LNCaP clone FGC (cell line): ENCODE results near the gene OR2J2.
"Not testable (repeated sequence)": the region's sequence is repeated elsewhere in the genome, so short reads cannot be mapped to it uniquely, and the experiment has no call there.

Source experiments
- DNase-seq: peaks from one replicate; pipeline ENCODE4 v3.0.0-alpha.2; 2011; ENCODE audit warnings: low read depth
- H3K4me3 ChIP-seq: 2 replicates; pipeline ENCODE4 v1.5.1; 2011; ENCODE audit warnings: mild to moderate bottlenecking, low read depth, low read length, control low read depth
- CTCF ChIP-seq: IDR thresholded peaks from 2 replicates; pipeline ENCODE4 v1.5.1; 2012; ENCODE audit warnings: mild to moderate bottlenecking; ENCODE audit not compliant: control insufficient read depth, insufficient read depth; ENCODE audit errors: extremely low read depth

Gene OR2J2

DNA sequence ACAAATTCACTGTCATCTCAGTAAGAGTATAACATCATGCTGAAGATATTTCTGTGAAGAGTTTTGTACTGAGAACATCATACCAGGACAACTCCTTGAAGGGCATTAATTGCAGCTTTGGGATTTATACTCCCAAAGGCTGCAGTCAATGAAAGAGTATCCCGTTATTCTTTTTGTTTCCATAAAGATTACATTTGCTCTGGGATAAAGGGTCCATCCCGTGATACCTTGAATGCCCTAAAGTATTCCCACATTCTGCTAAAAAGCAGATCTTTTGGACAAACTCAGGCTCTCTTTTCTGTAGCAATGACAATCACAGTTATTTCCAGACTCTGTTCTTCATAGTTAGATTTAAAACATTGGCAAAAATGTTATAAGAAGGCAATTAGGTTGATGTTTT is at the start of gene OR2J2:
Gene OR2J2, plus strand, starts transcription at position 301 of the 400 bp plus-strand sequence. CDS start 2,729 bp downstream, outside the sequence.
- not testable (repeated sequence) for DNase-seq, H3K4me3 ChIP-seq

DNA sequence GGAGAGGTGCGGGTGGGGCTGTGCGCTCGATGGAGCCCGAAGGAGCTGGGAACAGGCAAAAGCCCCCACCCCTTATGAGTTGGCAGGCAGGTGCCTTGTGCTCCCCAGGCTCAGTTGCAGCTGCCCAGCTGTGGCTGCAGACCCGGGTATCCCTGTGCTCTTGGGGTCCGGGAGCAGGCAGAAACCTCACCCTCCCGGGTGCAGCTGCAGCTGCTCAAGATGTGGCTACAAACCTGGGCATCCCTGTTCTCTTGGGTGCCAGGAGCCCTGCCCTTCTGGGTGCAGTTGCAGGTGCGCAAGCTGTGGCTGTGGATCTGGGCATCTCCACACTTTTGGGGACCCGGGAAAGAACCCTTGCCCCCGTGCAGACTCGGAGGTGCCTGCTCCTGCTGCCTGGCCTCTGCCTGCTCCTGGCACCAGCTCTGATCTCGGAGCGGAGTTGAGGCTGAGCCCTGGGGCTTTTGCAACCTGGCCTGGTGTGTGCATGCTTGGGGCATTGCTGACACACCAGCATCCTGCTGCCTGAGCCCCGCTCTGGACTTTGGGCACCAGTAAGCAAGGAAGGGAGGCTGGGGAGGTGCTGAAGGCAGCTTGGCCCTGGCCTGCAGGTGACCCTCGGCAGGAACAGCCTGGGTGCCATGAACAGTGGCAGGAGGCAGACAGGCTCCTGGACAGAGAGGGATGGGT is 41.2 kb upstream of the OR2J2 start:
- no peak for TF ChIP-seq CTCF
- no peak overlapping the region for H3K4me3 ChIP-seq
- no peak for DNase-seq

DNA sequence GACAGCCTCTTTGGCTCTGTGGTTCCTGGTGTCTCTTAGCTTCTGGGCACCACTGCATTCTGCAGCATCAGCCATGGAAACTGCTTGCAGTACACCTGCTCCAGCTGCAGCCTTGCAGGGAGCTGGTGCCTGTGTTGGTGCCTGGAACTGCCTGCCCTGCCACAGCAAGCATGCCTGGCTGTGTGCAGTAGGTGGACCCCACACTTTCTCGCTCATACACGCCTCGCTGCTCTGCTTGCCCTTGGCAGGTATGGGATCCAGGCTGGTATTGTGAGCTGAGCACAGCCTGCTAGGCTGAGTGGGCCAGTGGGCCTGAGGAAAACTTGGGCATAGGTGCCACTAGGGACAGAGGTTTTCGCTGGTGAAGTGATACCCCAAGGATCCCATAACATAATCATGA is 40.1 kb upstream of the OR2J2 start:
- TF ChIP-seq CTCF = no peak
- H3K4me3 ChIP-seq = no peak overlapping the region
- DNase-seq = no peak

DNA sequence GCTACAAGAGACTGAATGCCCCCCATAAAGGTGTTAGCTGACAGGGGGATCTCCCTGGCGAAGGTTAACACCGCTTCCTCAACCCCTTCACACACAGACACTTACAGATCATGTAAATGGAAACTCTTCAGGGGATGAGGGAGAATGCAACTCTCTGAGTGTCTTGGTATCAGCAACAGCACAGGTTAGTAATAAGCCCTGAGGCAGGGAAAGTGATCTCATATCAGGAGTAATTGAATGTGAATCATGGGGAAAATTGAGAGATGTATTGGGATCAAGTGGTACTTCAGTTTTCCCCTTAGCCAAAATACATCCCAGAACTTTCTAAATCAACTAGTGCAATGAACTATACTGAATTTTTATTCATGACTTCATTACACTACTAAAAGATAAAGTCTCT is 39.0 kb upstream of the OR2J2 start:
- TF ChIP-seq CTCF = no peak
- DNase-seq = no peak
- H3K4me3 ChIP-seq = no peak overlapping the region

GRCh38 chr6:29137724-29138123 is 33.0 kb upstream of the OR2J2 start:
- H3K4me3 ChIP-seq = no peak overlapping the region
- no peak for TF ChIP-seq CTCF

DNA sequence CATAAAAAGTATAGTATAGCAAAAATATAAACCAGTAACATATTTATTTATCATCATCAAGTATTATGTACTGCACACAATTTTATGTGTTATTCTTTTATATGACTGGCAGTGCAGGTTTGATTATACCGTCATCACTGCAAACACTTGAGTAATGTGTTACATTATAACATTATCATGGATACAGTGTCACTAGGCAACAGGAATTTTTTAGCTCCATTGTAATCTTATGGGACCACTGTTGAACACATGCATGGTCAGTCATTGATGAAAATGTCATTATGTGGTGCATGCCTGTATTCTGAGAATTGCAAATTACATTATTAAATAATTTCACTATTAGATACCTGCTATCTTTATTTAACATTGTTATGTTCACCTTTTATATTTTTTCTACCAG is 29.1 kb upstream of the OR2J2 start:
- no peak overlapping the region for H3K4me3 ChIP-seq
- TF ChIP-seq CTCF = no peak

More at GRCh38 chr6:29137724-29138123, 33.0 kb upstream of the OR2J2 start:
- no peak for DNase-seq

GRCh38 chr6:29142309-29142708 is 28.4 kb upstream of the OR2J2 start:
- no peak for DNase-seq
- no peak for TF ChIP-seq CTCF
- no peak overlapping the region for H3K4me3 ChIP-seq

More for the DNA sequence above, 29.1 kb upstream of the OR2J2 start:
- no peak for DNase-seq
